Fibroblast of skin of left biceps (primary cell): ENCODE data around the gene ORAI2.
A peak's percentile ranks its signal among the peaks of the same experiment; 100 is the strongest.

Source experiments
- DNase-seq, 2 experiments: peaks; one replicate each; pipeline ENCODE4 v3.0.0-alpha.2; 2013; ENCODE audit warnings: low read depth in 2 of 2

Gene ORAI2

DNA sequence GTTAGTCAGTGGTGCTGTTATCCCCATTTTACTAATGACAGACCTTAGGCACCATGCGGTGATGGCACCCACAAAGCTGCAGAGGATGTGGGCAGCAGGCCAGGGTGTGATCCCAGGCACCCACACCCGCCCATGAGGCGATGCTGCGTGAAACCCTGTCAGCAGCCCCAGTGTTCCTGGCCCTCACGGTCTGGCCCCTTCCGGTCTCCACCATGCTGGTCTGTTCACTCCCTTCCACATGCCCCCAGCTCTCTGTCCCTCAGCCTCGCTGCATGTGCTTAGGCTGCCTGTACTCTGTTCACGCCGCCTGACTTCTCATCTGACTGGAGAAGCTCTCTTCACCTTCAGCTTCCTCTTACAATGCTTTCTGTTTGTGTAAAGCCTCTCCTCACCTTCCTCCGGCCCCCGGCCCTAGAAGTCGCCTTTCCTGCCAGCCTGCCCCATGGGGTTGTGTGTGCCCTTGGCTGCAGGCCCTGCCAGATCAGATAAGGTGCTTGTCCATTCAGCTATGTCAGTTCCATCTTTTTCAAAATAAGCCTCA lies 17.6 kb upstream of the ORAI2 start:
- DNase-seq = no peak

DNA sequence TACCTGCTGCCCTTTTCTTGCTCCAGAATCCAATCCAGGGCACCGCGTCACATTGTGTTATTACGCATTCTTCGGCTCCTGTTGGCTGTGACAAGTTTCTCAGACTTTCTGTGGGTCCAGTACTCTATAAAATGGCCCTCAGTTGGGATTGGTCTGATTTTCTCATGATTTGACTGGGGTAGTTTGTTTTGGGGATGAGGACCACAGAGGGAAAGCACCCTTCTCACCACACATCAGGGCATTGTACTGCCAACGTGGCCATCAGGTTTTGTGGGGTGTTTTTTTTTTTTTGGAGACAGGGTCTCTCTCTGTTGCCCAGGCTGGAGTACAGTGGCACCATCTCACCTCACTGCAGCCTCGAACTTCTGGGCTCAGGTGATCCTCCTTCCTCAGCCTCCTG lies 17.0 kb upstream of the ORAI2 start:
- DNase-seq = no peak

DNA sequence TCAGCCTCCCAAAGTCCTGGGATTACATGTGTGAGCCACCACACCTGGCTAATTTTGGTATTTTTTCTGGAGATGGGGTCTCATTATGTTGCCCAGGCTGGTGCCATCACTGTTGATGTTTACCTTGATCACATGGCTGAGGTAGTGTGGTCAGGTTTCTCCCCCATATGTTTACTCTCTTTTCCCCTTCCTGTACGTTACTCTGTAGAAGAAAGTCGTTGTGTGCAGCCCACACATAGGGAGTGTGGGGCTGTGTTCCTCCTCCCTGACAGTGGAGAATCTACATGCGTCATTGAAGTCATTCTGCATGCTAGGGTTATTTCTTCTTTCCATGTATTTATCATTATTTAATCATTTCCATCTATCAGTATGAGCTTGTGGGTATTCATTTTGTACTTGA lies 16.3 kb upstream of the ORAI2 start:
- DNase-seq = no peak

DNA sequence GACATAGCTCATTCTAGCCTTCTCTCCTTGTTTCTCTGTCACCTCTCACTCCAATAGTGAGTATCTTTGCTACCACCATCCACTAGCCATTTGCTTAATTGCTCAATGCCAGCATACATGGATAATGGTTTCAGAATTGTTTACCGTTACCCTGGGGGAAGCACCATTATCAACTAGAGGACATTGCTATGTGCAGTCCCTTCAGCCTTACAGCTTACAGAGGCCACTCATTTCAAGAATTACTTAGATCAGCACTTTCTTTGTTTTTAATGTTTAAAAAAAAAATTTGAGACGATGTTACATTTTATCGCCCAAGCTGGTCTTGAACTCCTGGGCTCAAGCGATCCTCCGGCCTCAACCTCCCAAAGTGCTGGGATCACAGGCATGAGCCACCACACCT lies 14.8 kb upstream of the ORAI2 start:
- no peak for DNase-seq

DNA sequence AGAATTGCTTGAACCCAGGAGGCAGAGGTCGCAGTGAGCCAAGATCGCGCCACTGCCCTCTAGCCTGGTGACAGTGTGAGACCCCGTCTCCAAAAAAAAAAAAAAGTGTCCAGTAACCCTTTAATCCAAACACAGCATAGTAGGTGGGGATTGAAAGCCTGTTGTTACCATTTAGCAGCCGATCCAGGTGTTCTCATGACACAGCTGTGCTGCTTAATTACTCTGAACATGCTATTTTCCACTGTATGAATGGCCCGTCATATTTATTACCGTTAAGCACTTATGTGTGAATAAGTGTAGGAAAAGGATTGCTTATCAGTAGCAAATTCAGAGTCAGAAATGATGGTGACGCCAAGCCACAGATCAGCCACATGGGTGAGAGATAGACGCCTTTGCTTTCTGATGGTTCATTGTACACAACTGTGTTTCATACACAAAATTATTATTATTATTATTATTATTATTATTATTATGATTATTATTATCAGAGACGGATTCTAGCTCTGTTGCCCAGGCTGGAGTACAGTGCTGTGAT lies 11.6 kb upstream of the ORAI2 start:
- no peak for DNase-seq

DNA sequence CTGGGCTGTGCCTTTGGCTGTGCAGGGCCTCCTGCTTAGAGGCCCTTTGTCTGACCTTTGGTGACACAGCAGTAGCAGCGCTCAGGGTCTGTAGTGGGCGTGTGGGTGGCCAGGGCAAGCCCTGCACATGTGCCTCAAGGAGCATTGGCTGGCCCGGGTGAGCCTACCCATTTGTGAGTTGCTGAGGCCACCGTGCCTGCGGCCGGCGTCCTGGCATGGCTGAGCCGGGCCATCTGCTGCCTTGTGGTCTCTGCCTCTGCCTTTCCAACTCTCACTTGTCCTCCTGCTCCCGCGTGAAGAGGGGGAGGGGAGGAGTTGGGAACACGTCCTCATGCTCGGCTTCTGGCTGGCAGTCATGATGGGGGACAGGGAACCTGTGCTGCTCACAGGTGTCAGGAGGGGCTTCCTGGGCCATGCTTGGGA lies 9.2 kb upstream of the ORAI2 start:
- no peak for DNase-seq

DNA sequence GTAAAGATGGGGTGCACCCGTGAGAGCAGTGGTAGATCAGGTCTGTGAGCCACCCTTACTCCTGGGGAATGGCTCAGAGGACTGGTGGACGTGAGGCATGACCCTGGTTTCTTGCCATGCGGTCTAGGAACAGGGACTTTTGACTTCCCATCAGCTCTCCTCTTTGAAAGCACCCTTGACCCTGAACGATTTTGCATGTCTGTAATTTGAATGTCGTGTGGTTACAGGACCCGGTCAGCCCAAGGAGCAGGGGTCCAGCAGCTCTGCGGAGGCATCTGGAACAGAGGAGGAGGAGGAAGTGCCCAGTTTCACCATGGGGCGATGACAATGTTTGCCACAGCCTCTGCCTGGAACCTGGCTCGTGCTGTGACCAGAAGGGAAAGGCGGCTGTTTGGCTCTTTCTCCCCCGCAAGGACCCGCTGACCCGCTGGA lies 8.6 kb upstream of the ORAI2 start:
- DNase-seq = no peak

DNA sequence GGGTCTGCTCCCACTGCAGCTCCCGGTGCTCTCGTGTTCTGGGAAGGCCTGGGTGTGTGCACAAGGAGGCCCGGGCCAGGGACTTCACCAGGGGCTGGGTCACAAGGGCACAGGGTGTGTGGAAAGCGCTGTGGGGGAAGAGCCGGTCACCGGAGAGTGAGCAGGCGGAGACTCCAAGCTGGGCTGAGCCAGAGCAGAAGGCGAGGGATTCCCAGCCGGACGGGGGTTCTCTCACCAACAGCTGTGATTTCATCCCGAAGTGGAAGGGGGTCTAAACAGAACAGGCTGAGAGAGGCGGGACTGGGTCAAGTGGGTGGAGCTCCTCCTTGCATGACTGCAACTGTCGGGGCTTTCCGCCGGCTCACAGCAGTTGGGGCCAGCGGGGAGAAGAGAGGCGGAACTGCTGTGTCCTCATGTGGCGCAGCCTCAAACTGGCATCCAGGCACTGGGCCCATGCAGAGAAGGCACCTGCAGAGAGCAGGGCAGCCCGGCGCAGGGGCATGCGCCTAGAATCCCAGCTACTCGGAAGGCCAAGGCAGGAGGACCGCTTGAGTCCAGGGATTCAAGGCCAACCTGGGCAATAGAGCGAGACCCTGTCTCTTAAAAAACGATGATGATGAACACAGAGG lies 7.6 kb upstream of the ORAI2 start:
- no peak for DNase-seq

DNA sequence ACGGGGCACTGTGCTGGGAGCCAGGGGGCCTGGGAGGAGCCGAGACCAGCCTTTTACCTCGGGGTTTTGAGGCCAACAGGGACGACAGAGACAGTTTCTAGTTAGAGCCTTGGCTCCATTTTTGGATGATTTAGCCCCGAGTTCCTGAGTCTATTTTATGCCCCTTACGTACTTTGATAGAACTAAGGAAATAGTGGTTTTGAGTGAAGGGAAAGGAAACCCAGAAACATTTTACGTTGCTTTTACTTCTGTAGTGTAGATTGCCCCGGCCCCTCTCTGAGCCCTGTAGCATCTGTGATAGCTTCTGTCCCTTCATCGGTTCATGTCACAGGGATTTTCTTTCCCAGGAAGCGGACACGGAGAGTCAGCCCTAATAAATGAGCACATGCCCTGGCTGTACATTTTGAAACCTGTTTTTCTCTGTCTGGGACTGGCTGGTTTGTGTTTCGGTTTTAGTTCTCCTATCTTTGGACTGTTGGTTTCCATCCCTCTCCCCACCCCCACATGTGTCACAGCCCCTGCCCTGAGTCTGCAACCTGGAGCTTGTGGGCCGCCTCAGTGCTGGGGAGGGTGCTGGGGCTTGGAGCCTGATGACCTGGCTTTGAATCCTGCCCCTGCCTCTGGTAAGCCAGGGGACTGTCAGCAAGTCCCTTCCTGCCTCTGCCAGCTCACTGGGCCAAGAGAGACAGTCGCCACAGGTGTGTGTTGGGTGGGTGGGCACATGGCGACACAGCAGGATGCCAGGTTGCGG lies 6.9 kb upstream of the ORAI2 start:
- DNase-seq = no peak

DNA sequence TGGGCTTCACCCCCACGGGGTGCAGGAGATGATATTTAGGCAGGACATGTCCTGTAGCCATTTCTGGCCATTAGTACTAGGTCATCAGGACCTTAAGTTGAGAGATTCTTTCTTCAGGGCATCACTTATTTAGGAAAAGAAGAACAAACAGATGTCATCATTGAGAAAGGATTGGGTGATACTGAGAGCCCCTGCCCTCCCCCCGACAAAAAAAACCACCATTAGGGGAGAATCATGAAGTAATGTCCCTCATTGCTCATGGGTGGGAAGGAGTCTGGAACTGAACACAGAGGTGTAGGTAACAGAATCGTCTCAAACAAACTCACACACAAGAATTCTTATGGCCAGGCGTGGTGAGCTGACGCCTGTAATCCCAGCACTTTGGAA lies 6.4 kb upstream of the ORAI2 start:
- no peak for DNase-seq

DNA sequence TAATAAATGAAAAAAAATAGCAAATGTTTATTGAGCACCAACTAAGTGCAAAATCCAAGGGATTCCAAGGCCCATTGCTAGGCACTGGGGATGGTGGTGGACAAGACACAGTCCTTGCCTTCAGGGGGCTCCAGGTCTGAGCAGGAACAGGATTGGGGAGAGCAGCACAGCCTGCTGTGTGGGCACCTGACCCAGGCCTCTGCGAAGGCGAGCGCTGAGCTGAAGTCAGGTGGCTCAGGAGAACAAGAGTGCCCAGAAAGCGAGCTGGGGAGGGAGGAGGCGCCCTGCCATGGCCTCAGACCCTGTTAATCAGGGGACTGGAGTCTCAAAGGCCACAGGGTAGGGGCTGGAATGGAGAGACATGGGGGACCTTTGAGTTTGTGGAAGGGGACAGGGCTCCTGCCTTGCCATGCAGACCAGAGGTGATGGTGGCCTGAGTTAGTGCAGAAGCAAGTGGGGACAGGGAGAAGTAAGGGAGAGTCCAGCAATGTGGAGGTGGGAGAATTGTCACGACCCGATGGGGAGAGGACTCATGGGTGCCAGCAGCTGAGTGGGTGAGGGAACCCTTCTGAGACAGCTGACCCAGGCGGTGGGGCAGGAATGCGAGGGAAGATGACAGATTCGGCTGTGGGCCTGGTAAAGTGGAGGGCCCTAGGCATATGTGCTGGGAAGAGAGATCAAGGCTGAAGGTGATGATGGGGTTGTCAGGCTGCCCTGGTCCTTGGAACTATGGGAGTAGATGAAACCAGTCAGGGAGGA lies 4.1 kb upstream of the ORAI2 start:
- no peak for DNase-seq

DNA sequence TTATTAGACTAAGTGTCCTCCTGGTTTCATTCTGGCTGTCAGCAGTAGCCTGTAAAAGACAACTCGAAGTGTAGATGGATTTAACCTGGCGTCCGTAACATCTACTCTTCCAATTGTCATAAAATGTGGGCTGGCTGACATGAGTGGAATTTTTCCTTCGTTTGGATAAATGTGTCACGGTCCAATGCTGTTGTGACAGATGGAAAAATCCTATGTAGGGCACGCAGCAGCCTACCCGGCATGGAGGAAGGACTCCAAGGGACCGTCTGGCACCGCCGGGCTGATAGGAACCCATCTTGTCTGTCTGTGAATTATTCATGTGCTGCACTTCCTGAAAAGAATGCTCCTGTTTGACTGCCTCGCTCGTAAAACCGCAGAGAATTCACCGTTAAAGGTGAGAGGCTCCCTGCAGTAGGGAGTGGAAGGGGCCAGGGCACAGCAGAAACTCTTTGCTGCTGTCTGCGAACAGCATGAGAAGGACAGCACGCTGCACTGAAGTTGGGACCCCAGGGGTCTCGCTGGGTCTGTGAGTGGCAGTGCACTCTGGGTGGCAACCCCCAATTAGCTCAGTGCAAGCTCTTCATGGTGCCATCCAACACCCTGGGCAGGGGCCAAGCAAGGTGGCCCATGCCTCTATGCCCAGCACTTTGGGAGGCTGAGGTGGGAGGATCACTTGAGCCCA lies 1.6 kb upstream of the ORAI2 start:
- no peak for DNase-seq

DNA sequence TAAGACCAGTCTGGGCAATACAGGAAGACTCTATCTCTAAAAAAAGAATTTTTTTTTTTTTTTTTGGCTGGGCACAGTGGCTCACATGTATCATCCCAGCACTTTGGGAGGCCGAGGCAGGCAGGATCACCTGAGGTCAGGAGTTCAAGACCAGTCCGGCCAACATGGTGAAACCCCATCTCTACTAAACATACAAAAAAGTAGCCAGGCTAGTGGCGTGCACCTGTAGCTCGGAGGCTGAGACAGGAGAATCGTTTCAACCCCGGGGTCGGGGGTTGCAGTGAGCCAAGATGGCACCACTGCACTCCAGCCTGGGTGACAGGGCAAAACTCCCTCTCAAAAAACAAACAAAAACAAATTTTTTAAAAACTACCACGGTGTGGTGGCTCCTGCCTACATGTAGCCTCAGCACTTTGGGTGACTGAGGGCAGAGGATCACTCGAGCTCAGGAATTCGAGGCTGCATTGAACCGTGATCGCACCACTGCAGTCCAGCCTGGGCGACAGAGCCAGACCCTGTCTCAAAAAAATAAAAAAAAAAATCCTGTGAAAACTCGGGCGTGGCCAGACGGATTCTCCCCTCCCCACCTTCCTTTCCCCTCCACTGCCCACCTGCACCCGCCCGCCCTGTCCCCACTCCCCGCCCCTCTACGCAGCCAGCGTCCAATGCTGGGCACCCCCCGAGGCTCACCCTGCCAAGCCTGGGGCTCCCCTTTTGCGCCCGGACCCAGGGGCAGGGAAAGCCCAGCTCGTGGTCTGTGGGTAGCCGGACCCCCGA lies 745 bp upstream of the ORAI2 start:
- no peak for DNase-seq

DNA sequence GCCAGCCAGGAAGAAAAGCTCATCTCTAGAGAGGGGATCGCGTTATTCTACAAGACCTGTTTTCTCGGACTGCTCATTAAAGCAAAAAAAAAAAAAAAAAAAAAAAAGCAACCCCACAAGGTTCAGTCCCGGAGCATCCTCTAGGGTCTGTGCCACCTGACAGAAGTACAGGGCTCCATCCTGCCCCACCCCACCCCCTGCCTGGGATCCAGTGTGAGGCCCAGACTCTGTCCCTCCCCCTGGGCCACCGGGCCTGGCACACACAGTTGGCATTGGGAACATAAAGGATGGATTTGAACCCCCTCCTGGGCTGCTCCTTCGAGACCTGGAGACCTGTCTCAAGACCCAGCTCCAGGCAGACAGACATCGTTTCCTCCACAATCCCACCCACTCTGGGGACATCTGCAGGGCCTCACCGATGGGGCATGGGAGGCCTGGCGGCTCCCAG lies 688 bp downstream of the ORAI2 start:
- no peak for DNase-seq

DNA sequence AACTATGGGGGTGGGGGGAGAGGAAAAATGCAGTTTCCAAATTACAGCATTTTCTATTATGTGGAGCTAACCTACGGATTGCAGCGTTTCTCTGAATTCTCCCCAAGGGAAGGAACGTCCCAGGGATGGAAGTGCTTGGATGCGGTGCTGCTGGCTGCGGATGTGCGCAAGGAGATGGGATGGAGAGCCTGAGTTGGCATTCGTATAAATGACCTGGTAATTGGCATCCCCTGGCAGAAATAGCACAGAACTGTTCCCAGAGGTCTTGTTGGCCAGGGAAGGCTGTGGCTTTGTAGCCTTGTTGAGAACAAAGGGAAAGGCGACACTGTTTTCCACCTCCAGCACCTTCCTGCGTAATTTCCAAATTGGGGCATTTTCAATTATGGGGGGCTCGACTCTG lies 2.7 kb downstream of the ORAI2 start:
- no peak for DNase-seq

DNA sequence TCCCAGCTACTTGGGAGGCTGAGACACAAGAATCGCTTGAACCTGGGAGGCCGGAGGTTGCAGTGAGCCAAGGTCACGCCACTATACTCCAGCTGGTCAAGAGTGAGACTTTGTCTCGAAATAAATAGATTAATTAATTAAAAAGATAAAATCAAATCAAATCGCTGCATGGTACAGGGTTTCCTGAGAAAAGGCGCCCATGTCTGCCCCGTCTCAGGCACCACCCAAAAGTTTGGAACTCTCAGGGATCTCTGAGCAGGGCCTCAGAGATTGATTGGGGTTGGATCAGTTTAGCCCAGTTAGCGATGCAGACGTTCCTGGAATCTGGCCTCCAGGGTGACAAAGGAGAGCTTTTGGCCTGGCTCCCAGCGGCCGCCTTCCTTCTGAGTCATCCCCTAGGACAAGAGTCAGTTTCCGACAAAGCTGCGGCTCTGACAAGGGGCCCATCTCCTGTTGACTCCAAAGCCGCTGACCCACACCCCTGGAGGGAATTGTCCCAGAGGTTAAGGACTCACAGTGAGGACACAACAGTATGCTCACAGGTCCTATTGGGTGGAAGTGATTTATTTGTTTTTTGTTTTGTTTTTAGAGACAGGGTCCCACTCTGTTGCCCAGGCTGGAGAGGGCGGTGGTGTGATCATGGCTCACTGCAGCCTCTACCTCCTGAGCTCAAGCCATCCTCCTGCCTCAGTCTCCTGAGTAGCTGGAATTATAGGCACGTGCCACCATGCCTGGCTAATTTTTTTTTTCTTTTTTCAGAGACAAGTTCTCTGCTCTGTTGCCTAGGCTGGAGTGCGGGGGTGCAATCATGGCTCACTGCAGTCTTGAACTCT lies 6.8 kb downstream of the ORAI2 start:
- peak in 1 of 2 experiments; percentile 26 for DNase-seq

DNA sequence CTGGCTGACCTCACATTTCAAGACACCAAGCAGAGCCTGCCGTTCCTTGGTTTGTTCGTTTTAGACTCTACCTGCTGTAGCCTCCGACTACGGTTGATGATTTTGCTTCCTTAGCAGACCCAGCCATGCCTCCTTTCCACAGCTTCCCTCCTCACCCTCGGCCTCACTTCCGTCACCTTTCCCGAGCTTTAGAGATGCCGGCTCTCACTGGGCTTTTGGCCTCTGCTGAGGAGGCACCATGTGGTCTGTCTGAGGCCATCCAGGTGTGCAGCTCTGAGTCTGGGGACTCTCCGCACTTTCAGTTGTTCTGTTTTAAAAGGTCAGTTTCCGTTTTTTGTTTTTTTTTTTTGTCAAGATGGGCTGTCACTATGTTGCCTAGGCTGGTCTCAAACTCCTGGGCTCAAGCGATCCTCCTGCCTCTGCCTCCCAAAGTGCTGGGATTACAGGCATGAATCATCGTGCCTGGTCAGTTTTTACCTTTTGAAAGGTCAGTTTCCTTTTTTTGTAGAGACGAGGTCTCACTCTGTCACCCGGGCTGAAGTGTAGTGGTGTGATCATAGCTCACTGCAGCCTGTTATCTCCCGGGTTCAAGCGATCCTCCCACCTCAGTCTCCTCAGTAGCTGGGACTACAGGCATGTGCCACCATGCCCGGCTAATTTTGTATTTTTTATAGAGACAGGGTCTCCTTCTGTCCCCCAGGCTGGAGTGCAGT lies 11.7 kb downstream of the ORAI2 start:
- DNase-seq = no peak

DNA sequence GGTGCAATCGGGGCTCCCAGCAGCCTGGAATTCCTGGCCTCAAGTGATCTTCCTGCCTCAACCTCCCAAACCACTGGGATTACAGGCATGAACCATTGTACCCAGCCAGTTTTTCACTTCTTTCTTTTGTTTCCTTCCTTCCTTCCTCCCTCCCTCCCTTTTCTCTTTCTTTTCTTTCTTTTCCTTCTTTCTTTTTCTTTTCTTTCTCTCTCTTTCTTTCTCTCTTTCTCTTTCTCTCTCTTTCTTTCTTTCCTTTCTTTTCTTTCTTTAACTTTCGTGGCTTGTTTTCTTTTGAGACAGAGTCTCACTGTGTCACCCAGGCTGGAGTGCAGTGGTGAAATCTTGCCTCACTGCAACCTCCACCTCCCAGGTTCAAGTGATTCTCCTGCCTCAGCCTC lies 12.3 kb downstream of the ORAI2 start:
- no peak for DNase-seq

DNA sequence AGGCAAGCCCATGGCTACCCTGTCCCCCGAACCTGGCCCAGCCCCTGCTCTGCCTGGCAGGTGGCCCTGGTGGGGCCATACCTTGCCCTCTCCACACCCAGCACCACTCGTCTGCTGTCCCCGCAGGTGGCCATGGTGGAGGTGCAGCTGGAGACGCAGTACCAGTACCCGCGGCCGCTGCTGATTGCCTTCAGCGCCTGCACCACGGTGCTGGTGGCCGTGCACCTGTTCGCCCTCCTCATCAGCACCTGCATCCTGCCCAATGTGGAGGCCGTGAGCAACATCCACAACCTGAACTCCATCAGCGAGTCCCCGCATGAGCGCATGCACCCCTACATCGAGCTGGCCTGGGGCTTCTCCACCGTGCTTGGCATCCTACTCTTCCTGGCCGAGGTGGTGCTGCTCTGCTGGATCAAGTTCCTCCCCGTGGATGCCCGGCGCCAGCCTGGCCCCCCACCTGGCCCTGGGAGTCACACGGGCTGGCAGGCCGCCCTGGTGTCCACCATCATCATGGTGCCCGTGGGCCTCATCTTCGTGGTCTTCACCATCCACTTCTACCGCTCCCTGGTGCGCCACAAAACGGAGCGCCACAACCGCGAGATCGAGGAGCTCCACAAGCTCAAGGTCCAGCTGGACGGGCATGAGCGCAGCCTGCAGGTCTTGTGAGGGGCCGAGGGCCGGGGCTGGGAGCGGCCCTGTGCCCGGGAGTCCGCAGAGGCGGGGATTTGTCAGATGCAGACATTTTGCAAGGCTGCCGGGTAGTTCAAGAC lies 13.2 kb downstream of the ORAI2 start:
- DNase-seq = no peak
